Activated T-cell treated with anti-CD3 and anti-CD28 coated beads for 24 hours (primary cell): ENCODE results near the gene CPD.
"Not testable (repeated sequence)": the region's sequence is repeated elsewhere in the genome, so short reads cannot be mapped to it uniquely, and the experiment has no call there.

ENCODE experiments used
- DNase-seq: peaks from one replicate; pipeline ENCODE4 v3.0.0-alpha.2; 2020; ENCODE audit warnings: low read depth

Gene CPD

DNA sequence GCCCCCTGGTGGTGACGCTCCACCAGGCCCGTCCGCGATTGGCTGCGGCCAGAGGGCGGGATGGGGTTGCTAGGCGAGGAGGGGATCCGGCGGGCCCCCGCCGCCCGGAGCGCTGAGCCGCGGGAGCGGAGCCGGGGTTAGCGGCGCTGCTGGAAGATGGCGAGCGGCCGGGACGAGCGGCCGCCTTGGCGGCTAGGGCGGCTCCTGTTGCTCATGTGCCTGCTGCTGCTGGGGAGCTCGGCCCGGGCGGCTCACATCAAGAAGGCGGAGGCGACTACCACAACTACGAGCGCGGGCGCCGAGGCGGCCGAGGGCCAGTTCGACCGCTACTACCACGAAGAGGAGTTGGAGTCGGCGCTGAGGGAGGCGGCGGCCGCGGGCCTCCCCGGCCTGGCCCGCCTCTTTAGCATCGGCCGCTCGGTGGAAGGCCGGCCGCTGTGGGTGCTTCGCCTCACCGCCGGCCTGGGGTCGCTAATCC lies at the start of gene CPD:
TSS of gene CPD (plus strand) at position 103 of the 478 bp plus-strand sequence. CDS start at position 157, 54 bp downstream.
- peak; percentile 96 for DNase-seq

DNA sequence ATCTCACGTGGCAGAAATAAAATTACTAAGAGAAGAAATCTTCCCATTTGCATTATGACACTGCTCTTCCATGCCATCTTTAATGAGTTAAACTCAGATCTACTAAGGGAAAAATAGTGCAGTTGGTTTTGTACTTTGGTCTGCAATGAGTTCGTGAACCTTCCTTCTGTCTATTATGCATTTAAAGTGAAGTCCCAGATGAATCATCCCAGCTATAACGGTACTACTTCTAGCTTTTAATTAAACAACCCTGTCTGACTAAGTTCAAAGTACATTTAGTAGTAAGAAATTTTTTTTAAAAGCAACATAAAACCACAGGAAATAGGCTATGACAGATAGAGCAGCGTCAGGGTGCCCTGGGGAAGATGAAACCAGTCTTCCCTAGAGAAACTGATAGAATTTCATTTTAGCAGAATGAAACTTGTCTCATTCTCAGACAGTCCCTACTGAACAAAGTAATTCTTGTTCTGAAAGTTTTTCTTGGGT lies 46.6 kb upstream of the CPD start:
- DNase-seq, result peak; percentile 40

DNA sequence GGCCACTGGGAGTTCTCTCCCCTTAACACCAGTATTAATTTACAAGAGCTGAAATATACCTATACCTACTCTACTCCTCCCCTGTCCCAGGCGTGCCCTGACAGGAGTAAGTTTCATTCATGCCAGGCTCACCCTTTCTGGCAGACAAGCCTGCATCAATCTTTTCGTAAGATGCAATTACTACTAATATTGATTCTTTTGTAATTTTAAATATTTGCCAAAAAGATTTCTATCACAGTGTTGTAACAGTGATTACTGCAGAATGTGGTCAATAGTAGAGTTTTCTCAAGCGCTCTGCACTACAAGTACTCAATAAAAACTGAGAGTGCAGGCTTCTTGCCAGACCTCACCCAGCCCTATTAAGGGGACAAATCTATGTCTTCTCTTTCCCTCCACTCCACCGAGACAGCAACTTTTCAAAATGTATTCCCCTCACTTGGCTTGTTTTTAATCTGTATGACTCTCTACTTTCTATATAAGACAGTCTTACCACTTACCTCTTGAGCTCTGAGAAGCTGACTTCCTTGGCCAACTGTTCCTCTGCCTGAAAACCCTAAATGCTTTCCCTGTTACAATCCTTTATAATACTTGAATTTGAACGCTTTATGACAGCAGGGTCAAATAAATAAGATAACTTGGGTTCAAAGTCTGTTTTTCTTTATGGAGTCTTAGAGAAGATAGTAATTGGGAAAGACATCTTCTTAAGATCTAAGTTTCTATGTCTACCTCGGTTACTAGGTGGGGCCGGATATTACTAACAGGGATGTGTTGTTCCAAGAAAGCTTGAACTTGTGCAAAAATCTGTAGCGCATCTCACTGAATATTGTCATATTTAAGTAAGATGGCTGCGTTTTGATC lies 45.0 kb upstream of the CPD start, which contains the start of gene TMIGD1:
TSS of gene TMIGD1 (minus strand) at position 555 of the 858 bp plus-strand sequence. CDS start 1,924 bp downstream, outside the sequence.
- DNase-seq, result no peak

DNA sequence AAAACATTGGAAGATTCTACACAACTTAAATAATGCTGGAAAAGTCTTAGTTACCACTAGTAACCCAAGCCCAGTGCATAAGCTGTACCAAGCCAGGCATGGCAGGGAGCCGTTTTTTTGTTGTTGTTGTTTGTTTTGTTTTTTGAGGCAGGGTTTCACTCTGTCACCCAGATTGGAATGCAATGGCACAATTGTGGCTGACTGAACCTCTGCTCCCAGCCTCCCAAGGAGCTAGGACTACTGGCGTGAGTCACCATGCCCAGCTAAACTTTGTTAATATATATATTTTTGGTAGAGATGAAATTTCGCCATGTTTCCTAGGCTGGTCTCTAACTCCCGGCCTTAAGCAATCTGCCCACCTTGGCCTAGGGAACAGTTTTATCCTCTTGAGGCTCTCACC lies 44.3 kb upstream of the CPD start:
- DNase-seq, result no peak

DNA sequence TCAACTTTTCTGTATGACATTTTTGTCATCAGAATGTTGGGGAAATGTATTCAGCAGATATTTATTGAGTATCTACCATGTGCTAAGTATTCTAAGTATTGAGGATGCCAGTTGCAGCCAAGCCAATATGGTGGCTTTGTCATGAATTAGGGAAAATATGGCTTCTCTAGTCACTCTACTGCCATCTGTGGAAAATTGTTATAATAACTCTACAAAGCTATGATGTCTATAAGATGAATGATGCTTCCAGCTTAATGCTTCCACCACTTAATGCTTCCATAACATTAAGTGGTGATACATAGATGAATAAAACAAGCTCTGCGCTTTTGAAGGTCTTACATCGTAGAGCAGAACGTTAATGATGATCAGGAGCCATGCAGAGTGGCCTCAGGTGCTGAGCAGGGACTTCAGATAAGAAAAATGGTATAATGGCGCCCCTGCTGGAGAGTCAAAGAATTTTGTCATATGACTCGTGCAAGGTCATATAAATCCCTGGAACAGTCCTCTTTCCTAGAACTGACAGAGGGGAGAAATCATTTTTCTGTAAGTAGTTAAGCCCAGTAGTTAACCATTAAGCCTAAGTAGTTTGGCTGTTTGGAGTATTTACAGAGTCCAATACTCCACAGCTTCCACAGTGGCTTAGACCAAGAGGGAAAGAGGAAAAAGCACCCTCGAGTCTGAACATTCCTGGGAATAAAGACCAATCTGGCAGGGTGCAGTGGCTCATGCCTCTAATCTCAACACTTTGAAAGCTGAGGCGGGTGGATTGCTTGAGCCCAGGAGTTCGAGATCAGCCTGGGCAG lies 42.2 kb upstream of the CPD start:
- peak; percentile 50 for DNase-seq

DNA sequence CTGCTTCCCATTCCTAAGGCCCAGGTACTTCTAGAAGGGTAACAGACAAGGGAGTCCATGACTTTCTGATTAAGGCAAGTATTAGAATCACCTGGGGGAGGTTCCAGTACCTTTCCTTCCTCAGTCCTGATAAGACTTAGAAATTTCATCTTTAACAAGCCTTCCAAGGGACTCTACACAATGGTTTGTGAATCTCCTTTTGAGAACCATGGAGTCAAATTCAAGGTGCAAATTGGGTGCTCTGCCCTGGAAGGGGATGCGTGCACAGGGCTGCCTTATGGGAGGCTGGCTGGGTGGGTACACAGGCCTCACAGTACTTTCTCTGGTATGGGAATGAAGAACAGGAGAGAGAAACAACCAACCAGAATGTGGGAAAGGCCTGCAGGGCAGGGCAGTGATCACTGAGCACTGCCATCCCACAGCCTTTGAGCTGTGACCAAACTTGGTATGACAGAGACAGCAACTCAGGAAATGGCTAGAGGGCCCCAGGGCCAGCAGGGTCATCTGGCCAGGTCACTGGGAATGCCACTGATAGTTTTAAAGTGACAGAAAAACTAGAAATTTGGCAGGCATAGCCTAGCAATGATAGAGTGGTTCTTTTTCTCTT lies 41.2 kb upstream of the CPD start:
- no peak for DNase-seq

DNA sequence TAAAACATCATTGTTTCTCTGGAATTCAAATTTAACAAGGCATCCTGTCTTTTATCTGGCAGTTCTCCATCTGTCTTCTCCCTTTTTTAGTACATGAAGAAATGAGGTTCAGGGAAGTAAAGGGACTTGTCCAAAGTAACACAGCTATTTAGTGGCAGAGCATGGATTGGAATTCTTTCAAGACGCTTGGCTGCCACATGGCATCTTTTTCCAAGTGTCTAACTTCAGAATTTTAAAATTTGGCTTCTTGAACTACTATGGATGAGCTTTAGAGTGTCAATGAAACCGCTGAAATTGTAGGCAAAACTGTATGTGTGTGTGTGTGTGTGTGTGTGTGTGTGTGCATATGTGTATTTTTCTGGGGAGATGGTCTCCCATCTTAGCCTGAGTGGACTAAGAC lies 39.6 kb upstream of the CPD start:
- no peak for DNase-seq

DNA sequence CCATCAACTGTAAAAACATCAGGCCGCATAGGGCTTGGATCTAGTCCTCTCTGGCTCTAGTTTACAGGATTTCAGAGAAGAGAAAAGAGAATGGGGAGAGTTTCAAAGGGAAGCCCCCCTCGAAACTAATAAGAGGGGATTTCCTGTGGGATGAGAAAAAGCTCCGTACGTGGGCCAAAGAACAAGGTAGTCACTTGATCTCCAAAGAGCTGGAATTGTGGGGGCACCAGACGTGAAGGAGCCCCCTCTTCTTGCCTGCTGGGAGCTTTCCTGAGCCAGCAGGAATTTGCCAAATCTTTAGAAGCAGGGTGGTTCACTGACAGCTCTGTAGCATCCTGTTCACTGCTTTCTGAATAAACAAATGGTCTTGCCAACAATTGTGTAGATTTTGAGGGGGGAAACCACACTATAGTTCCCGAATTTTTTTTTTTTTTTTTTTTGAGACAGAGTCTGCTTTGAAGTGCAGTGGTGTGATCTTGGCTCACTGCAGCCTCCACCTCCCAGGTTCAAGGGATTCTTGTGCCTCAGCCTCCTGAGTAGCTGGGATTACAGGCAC lies 37.8 kb upstream of the CPD start:
- DNase-seq, result no peak

DNA sequence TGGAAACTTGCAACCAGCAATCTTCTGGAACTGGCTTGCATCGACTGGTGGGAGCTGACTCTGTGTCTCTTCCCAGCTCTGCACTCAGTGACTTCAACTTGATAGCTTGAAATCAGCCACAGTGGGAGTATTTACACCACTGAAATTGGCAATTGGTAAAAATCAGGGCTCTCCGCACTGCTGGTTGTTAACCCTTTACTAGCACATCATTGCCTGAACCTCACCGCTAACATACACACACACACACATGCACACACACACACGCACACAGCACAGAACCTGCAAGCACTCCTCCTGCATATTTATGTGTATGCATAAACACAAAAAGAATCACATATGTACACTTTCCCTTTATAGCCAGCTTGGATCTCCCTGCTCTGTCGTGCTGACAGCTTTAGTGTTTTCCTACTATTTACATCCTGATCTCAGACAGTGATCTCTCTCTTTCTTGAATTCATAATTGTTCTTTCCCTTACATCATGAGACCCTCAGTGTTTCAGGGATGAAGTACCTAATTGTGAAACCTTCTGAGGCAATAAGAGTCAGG lies 37.0 kb upstream of the CPD start:
- no peak for DNase-seq

DNA sequence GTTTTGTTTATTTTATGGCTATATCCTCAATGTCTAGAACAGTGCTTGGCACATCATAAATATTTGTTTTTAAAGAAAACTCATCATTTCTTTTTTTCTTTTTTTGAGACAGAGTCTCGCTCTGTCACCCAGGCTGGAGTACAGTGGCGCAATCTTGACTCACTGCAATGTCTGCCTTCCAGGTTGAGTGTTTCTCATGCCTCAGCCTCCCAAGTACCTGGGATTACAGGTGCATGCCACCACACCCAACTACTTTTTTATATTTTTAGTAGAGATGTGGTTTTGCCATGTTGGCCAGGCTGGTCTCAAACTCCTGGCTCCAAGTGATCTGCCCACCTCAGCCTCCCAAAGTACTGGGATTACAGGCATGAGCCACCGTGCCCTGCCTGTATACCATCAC lies 35.5 kb upstream of the CPD start:
- not testable (repeated sequence) for DNase-seq

DNA sequence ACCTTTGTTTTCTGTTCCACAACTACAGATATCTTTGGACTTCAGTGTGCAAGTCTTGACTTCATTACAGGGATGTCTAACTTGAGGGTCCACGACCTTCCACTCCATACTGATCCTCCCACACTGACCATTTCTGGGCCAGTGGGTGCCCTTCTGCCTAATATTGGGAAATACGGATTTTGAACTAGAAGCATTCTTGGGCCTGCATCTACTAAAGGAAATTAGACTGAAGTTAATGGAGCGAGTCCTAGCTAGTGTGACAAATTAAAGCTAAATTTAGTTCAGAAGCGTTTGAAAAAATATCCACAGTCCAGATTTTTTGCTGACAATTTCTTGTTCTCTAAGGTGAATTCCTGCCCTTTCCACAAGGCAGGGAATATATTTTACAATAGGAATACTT lies 34.9 kb upstream of the CPD start:
- DNase-seq, result no peak

DNA sequence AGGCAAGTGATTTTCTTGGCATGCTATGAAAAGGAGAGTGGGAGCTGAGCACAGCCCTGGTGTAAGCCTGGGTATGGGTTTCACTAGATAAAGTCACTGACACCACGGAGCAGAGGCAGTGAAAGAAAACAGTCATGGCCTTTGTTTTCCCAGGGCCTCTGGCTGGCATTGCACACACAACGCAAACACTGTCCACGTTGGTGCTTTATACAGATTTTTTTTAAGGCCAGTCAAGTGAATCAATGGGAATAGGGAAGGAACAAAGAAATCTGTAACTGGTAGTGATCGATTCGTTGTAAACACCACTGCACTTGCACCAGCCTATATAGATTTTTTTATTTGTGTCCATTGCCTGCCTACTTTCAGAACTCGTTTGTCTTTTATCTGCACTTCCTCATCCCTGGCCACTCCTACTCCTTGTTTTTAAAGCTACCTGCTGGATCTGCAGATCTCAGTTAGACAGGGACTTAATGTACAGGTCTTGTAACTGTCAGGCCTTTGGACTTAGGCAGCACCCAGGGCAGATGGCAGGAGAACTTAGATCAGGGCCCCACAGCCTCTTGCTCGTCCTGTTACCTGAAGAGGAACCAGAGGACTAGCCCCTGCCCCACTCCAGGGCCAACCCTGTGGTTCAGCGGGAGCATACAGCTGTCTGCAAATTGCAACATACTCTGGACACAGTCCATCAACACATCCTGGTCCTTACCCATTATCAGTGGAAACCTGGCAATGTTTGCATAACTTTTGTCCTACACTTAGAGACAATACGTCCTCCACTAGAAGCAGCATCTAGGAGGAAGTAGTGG lies 34.2 kb upstream of the CPD start:
- no peak for DNase-seq

DNA sequence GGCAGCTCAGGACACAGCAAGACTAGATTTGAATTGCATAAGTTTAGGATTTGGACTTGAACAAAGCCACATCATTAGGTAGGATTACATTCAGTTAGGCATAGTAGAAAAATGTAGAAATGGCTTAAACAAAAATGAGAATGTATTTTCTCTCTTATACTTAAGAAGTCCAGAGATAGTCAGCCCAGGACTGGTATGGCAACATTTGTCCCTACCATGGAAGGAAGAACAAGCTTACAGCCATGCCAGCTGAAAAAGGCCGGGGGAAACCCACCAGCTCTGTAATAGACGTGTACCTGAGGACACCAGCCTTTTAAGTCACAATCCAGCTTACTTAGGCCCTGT lies 33.7 kb upstream of the CPD start:
- DNase-seq, result no peak

DNA sequence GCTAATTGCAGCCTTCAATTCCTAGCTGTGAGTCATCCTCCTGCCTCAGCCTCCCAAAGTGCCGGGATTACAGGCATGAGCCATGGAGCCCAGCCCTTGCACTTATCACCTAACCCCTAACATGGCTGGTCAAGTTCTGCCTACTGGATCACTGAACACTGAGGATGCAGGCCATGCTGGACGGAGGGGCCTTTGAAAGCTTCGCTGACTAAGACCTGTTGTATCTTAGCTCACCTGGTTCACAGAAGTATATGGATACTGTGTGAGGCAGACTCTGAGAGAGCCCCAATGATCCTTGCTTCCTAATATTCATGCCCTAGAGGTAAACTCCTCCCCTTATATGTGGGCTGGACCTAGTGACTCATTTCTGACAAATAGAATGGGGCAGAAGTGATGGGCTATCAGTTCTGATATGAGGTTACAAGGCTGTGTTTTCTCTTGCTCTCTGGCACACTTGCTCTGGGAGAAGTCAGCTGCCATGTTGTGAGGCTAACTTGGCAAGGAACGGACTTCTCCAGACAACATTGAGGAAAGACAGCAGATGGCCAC lies 33.1 kb upstream of the CPD start:
- DNase-seq, result peak; percentile 33

DNA sequence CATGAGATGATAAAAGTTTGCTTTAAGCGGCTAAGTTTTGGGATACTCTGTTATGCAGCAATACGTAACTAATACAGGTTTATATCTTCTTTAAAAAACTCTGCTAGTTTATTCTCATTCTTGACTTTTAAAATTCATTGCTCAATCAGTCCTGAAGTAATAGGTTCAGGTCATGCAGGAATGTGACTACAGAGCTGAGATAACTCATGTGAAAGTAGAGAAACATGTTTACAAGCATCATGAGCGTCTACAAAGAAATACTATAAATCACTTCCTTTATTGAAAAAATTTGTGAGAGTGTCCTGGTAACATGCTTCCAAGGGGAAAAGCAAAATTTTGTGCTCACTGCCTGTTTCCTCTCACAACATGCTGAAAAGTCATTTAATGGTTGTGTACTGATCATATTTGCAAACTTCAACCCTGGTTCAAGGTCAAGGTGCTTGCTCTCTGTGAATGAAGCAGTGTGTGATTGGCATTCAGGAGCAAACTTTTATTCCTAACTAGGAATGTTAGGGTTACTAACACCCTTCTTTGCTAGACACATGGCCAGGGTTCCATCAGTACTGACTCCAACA lies 32.4 kb upstream of the CPD start:
- no peak for DNase-seq

DNA sequence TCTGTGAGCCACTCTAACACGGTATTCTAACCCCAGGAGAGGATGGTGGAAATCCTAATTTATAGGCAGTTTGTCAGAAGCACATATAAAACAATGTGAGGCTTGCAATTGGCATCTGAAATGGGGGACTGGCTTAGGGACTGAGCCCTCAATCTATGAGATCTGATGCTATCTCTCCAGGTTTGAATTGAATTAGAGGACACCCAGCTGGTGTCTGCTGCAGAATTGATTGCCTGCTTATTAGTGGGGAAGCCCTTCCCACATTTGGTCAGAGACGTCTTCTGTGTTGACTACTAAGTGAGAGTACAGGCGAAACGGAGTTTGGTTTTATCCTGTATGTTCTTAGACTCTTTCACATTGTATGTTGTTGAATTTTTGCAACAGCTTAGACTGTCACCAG lies 31.2 kb upstream of the CPD start:
- DNase-seq, result no peak

DNA sequence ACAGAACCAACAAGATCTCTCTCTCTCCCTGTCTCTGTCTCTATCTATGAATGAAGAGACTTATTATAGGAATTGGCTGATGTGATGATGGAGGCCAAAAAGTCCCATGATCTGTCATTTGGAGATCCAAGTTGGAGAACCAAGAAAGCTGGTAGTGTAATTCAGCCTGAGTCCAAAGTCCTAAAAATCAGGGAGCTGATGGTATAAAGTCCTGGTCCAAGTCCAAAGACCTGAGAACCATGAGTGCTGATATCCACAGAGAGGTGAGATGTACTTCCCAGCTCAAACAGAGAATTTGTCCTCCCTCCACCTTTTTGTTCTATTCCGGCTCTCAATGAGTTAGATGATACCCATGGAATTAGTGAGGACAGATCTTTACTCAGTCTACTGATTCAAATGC lies 29.5 kb upstream of the CPD start:
- DNase-seq, result no peak

DNA sequence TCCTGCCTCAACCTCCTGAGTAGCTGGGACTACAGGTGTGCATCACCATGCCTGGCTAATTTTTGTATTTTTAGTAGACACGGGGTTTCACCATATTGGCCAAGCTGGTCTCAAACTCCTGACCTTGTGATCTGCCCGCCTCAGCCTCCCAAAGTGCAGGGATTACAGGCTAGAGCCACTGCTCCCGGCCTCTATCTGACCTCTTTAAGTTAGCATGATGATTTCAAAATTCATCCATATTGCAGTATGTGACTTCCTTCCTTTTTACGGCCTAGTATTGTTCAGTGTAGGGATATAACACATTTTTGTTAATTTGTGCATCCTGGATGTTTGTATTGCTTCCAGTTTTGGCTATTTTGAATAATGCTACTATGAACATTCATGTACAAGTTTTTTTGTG lies 27.5 kb upstream of the CPD start:
- DNase-seq, result not testable (repeated sequence)

DNA sequence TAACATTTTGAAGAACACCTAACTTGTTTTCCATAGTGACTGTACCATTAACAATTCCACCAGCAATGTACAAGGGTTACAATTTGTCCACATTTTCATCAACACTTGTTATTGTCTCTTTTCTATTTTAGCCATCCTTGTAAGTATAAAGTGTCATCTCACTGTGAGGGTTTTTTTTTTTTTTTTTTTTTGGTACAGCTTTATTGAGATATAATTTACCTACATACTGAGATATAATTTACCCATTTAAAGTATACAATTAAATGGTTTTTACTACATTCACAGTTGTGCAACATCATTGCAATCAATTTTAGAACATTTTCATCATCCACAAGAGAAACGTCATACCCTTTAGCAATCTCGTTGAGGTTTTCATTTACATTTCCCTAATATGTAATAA lies 27.0 kb upstream of the CPD start:
- no peak for DNase-seq

DNA sequence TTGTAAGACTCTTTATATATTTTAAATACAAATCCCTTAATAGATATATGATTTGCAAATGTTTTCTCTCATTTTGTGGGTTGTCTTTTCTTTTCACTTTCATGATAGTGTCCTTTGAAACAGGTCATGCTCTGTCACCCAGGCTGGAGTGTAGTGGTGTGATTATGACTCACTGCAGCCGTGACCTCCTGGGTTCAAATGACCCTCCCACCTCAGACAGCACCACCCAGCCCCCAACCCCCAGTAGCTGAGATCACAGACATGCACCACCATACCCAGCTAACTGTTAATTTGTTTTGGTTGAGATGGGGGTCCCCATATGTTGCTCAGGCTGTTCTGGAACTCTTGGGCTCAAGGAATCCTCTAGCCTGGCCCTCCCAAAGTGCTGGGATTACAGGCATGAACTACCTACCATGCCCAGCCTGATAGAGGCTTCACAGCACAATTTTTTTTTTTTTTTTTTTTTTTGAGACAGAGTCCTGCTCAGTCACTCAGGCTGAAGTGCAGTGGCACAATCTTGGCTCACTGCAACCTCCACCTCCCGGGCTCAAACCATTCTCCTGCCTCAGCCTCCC lies 26.4 kb upstream of the CPD start:
- DNase-seq, result no peak
